ENCODE measurements around the gene JMJD1C.
"Not testable (repeated sequence)": the region's sequence is repeated elsewhere in the genome, so short reads cannot be mapped to it uniquely, and the experiment has no call there.

The JMJD1C gene

GRCh38 chr10:63366933-63367332 lies 98.8 kb downstream of the JMJD1C start:
- no peak for DNase-seq (ENCODE audit: low read depth in 2 of 3, low spot score in 1 of 3)

DNA sequence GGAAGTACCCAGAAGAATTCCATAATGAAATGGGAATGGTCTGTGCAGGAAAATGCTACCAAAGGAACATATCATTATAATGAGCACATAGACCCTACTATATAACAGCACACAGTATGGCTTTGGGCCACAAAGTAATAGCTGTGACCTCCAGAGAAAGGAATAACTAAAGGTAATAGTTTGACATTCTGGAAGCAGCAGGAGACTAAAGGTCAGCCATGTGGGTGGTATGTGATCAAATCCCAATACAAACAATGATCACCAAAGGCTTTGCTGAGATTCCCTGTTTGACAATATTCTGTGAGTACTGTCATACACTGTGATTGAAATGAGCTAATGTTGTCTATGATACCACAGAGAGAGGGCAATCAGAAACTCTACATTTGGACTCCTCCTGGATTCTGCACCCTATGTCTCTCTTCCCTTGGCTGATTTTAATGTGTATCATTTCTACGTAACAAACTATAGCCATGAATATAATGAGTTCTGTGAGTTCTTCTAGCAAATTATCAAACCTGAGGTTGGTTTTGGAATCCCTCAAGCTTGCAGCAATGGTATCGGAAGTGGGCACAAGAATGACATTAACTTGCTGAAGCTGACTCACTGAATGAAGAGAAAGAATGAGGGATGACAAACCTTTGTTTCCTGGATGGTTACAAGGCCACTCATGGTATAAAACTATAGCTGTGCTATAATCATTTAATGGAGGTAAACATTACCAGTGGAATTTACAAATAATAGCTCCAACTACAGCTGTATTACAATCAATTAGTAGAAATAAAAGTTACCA lies 99.6 kb downstream of the JMJD1C start:
- no peak for DNase-seq (ENCODE audit: low read depth in 2 of 3, low spot score in 1 of 3)

GRCh38 chr10:63364918-63365317 lies 100.9 kb downstream of the JMJD1C start:
- DNase-seq (ENCODE audit: low read depth in 2 of 3, low spot score in 1 of 3) = no peak

GRCh38 chr10:63363951-63364350 lies 101.8 kb downstream of the JMJD1C start:
- DNase-seq (ENCODE audit: low read depth in 2 of 3, low spot score in 1 of 3) = no peak

GRCh38 chr10:63355682-63356081 lies 110.1 kb downstream of the JMJD1C start:
- DNase-seq (ENCODE audit: low read depth in 2 of 3, low spot score in 1 of 3) = no peak

DNA sequence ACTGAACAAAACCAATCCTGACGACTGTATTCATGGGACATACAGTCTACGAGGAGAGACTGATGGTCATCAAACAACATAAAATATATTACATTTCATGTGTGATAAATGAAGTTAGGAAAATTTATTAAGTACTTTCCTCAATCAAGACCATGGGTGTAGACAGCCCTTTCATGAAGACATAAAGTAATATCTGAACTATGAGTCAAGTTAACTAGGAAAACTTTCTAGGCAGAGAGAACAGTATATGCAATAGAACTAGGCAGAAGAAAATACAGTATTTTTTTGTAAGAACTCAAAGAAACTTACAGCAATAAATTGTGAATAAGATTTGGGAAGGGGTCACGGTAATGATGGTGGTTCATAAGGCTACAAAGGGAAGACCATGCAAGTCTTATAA lies 112.8 kb downstream of the JMJD1C start:
- DNase-seq (ENCODE audit: low read depth in 2 of 3, low spot score in 1 of 3) = no peak

DNA sequence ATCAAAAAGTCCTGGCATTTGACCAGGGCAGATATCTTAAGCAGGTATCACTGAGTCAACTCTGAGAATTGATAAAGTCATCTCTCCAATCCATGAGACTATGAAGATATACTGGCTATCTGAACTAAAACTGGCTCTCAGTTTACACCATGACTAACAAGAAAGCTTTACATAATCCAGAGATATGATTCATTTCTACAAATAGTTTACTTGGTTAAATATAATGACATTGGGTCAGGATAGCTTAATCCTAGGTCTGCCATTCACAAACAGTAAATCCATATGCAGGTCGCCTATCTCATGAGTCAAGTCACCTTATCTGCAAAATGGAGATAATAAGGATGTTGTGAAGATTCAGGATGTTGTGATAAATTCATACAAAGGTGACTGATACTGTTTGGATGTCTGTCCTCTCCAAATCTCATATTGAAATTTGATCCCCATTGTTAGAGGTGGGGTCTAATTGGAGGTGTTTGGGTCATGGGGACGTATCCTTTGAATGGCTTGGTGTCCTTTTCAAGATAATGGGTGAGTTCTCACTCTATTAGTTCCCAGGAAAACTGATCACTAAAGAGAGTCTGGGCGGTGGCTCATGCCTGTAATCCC lies 117.4 kb downstream of the JMJD1C start:
- DNase-seq (ENCODE audit: low read depth in 2 of 3, low spot score in 1 of 3) = no peak

DNA sequence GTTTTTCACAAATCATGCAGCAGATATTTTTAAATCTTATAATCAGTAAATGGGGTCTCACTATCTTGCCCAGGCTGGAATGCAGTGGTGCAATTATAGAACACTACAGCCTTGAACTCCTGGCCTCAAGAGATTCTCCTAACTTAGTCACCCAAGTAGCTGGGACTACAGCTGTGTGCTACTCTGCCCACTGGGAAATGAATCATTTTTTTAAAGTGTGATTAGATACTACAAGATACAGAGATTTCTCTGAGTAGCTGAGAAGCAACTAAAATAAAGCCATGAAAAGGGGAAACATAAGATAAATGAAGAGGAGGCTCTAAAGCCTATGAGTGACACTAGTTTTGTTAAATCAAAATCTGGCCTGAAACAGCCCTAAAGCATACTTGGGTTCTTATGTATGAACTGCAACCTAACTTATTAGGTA lies 119.7 kb downstream of the JMJD1C start:
- no peak for DNase-seq (ENCODE audit: low read depth in 2 of 3, low spot score in 1 of 3)

GRCh38 chr10:63344269-63344668 lies 121.5 kb downstream of the JMJD1C start:
- DNase-seq (ENCODE audit: low read depth in 2 of 3, low spot score in 1 of 3) = no peak

- no peak for DNase-seq (ENCODE audit: low read depth in 2 of 3, low spot score in 1 of 3)
Observed at GRCh38 chr10:63343476-63343875, 122.3 kb downstream of the JMJD1C start.

GRCh38 chr10:63339640-63340039 lies 126.1 kb downstream of the JMJD1C start:
- DNase-seq (ENCODE audit: low read depth in 2 of 3, low spot score in 1 of 3) = not testable (repeated sequence)

GRCh38 chr10:63337455-63338251 lies 128.1 kb downstream of the JMJD1C start:
- no peak for DNase-seq (ENCODE audit: low read depth in 2 of 3, low spot score in 1 of 3)

DNA sequence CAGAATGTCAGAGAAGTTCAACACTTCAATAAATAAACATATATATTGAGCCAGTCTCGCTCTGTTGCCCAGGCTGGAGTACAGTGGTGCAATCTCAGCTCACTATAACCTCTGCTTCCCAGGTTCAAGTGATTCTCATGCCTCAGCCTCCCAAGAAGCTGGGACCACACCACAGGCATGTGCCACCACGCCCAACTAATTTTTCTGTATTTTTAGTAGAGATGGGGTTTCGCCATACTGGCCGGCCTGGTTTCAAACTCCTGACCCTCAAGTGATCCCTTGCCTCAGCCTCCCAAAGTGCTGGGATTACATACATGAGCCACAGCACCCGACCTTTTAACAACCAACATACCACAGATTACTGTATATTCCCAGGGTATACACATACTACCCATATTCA lies 134.2 kb downstream of the JMJD1C start:
- no peak for DNase-seq (ENCODE audit: low read depth in 2 of 3, low spot score in 1 of 3)

DNA sequence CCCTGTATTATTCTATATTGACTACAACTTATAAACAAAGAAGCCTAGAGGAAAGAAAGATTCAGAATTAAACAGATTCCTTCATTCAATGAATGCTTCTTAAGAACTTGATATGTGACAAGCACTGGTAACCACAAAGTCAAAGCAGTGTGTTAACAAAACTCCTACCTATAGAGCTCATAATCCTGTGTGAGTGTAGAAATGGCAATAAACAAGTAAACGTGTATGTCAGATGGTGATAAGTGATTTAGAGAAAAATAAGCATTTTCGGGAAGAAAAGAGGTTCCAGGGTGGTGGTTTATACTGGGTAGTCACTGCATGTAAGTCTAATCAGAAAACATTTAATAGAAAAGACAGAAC lies 141.3 kb downstream of the JMJD1C start:
- DNase-seq (ENCODE audit: low read depth in 2 of 3, low spot score in 1 of 3) = no peak

DNA sequence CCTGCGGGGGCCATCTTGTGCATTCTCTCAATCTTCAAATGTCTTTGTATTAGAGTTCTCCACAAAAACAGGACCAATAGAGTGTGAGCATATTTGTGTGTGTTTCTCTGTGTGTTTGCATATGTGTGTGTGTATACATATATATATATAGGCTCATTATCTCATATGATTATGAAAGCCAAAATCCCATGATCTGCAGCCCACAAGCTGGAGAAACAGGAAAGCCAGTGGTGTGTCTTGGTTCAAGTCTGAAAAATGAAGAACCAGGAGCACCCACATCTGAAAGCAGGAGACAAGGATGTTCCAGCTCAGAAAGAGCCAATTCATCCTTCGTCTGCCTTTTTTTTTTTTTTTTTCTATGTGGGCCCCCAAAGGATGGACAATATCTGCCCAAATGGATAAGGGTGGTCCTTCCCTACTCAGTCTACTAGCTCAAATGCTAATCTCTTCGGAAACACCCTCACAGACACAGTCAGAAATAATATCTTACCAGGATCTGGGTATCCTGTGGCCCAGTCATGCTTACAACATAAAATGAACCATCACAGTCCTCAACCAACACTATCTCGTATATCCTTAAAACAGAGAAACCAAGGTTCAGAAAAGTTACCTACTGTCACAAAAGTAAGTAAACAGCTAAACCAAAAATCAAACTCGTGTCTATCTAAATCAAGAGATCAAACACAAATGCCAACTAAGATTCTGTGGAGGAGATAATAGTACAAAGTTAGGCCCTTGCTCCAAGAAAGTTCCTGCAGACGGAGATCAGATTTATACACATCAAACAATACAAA lies 141.9 kb downstream of the JMJD1C start:
- no peak for DNase-seq (ENCODE audit: low read depth in 2 of 3, low spot score in 1 of 3)

DNA sequence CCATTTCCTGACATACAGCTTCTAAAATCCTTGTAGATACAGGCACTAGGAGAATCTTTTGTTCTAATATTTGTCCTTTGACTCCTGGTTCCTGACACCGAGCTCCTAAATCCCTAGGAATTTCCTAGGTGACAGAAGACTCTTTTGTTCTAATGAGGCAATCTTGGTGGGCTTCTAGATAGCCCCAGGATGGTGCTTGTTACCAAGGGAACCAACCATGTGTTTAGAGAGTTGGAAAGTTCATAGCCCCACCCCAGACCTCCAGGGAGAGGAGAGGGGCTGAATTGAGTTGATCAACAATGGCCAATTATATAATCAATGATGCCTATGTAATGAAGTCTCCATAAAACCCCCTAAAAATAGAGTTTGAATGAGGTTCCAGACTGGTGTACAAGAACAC lies 145.1 kb downstream of the JMJD1C start:
- DNase-seq (ENCODE audit: low read depth in 2 of 3, low spot score in 1 of 3) = no peak

GRCh38 chr10:63319231-63319630 lies 146.5 kb downstream of the JMJD1C start:
- no peak for DNase-seq (ENCODE audit: low read depth in 2 of 3, low spot score in 1 of 3)

GRCh38 chr10:63318491-63318890 lies 147.3 kb downstream of the JMJD1C start:
- no peak for DNase-seq (ENCODE audit: low read depth in 2 of 3, low spot score in 1 of 3)

DNA sequence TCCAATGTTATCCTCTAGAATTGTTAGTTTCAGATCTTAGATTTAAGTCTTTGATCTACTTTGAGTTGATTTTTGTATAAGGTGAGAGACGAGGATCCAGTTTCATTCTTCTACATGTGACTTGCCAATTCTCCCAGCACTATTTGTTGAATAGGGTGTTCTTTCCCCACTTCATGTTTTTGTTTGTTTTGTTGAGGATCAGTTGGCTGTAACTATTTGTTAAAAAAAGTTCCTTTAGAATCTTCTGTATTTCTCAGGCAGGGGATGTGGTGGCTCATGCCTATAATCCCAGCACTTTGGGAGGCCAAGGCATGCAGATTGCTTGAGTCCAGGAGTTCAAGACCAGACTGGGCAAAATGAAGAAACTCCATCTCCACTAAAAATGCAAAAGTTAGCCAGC lies 151.8 kb downstream of the JMJD1C start:
- no peak for DNase-seq (ENCODE audit: low read depth in 2 of 3, low spot score in 1 of 3)

GRCh38 chr10:63313066-63313717 lies 152.6 kb downstream of the JMJD1C start:
- DNase-seq (ENCODE audit: low read depth in 2 of 3, low spot score in 1 of 3) = no peak

- no peak for DNase-seq (ENCODE audit: low read depth in 2 of 3, low spot score in 1 of 3)
Observed at GRCh38 chr10:63308628-63309027, 157.1 kb downstream of the JMJD1C start.
